HG03342 (cell line): Measurements from ENCODE around the gene KLHL20.

Experiments
- ATAC-seq: cut with Tn5 transposase; IDR thresholded peaks from one replicate; pipeline ENCODE4 v1.9.1; 2021; ENCODE audit warnings: mild to moderate bottlenecking, moderate library complexity; ENCODE audit not compliant: unreplicated experiment

KLHL20 gene

DNA sequence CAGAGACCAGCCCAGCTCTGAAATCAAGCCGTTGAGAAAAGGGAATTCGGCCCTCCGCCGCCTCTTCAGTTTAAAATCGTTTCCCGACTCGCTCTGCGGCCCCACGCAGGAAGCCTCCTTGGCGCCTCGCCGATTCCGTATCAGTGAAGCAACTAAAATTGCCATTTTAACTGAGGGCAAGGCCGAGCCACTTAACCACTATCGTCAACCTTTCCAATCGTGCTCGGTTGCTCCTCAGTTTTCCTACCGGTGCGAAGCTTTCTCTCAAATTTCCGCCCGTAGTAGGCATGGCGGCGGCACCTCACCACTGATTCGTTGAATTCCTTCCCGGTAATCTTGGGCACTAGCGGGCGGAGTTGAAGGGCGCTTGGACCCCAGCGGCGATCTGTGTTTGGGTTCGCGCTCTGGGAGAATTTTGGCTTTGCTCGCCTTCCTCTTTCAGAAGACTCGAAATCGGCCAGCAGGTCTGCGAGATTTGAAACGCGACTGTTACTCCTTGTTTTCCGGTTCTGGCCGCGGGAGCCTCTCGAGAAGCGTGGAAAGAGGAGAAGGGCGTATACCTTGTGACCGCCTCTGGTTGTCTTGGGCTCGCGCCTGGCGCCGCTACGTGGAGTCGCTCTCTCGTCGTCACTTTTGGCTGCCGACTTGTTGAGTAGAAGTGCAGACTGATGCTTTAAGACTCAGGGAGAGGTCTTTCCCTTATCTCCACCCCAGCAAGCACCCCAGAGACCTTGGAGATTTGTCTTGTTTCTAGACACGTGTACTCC, 109.7 kb downstream of the KLHL20 start, which contains the start of the genes CENPL and DARS2:
Gene CENPL, minus strand, starts transcription at position 569 of the 767 bp plus-strand sequence. CDS start 13,584 bp downstream, outside the sequence.
Gene DARS2, plus strand, starts transcription at position 359 of the 767 bp plus-strand sequence. CDS start 557 bp downstream, outside the sequence.
- ATAC-seq: peak; percentile 79

GRCh38 chr1:173827611-173828010, 112.8 kb downstream of the KLHL20 start:
- no peak for ATAC-seq

- ATAC-seq: no peak
Measured at GRCh38 chr1:173832748-173833147, 118.0 kb downstream of the KLHL20 start.
